Activated CD4-positive, CD25-positive, alpha-beta regulatory T cell treated with anti-CD3 and anti-CD28 coated beads, Interleukin-2, amount 50 U/mL, for 72 hours (primary cell): ENCODE measurements around the gene RTL1.

ENCODE experiments used
- DNase-seq: peaks from one replicate; pipeline ENCODE4 v3.0.0; 2021

RTL1 gene

DNA sequence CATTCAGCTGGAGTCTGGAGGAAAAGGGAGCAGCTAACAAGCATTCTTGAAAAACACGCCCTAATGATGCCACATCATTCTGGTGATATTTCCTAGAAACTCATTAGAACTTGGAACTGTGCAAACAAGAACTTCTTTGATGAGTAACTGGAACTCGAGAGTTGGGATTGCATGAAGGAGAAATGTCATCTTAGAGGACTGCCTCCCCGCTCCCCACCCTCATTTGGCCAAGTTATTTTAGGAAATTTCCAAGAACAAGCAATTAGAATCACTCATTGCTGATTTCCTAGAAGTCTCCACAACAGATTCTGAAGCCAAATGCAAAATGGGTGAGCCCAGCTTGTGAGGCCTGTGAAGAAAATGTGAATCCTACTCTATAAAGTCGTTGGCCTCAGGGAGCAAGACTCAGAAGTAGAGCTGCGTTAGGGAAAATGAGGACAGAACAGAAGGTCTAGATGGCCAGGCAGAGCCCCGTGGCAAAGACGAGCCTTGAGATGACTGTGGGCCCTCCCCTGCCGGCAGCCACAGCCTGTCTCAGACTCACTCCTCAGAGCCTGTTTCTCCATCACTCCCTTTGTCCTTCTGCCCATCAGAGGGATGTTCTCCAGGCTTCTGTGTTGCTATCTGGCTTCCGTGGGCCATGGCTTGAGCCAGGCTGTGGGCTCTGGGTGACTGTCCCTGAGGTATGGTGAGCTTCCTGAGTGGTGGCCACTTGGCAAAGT lies 38.4 kb downstream of the RTL1 start:
- no peak for DNase-seq

DNA sequence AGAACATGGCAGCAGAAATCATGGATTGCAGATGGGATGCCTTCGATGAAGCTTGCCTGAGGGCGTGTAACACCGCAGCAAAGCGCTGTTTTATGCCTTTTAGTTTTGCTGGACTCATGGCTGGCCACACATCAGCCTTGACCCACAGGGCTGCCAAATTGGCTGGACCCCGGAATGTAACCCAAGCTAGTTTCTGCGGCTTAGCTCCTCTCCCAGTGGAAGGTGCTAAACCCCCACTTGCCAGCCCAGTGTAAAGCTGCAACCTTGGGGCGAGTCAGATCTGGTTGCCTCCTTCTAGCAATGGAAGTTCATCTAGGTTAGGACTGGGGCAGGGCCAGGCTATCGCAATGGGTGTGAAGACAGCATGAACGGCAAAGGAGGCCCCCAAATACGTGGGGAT lies 39.3 kb downstream of the RTL1 start:
- DNase-seq, result no peak

DNA sequence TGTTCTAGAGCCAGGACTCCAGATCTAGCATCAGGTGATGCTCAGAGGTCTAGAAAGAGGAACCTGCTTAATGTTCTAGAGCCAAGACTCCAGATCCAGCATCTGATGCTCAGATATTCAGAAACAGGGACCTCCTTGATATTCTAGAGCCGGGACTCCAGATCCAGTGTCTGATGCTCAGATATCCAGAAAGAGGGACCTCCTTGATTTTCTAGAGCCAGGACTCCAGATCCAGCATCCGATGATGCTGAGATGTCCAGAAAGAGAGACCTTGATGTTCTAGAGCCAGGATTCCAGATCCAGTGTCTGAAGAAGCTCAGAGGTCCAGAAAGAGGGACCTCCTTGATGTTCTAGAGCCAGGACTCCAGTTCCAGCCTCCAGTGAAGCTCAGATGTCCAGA lies 40.7 kb downstream of the RTL1 start:
- DNase-seq, result no peak

DNA sequence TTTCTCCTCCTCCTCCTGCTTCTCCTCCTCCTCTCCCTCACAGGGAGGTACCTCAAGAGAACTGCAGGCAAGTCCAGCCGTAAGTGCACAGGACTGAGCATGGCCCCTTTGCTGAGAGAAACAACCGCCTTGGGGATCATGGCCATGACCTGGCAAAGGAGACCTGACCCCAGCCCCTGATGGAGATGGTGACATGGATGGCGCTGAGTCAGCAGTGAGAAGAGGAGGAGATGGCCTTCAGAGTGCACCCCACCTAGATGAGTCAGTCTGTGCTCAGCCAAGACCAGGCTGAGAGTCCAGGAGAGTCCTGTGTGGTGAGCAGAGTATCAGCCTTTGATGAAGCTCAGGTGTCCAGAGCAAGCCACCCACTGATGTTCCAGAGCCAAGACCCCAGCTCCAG lies 41.2 kb downstream of the RTL1 start:
- no peak for DNase-seq

DNA sequence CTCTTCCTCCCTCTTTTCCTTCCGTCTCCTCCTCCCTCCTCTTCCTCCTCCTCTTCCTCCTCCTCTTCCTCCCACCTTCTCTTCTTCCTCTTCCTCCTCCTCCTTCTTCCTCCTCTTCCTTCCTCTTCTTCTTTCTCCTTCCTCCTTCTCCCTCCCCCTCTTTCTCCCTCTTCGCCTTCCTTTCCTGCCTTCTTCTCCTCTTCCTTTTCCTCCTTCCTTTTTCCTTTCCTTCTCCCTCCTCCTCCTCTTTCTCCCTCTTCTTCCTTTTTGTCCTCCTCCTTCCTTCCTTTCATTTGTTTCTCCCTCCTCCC lies 41.6 kb downstream of the RTL1 start:
- no peak for DNase-seq

DNA sequence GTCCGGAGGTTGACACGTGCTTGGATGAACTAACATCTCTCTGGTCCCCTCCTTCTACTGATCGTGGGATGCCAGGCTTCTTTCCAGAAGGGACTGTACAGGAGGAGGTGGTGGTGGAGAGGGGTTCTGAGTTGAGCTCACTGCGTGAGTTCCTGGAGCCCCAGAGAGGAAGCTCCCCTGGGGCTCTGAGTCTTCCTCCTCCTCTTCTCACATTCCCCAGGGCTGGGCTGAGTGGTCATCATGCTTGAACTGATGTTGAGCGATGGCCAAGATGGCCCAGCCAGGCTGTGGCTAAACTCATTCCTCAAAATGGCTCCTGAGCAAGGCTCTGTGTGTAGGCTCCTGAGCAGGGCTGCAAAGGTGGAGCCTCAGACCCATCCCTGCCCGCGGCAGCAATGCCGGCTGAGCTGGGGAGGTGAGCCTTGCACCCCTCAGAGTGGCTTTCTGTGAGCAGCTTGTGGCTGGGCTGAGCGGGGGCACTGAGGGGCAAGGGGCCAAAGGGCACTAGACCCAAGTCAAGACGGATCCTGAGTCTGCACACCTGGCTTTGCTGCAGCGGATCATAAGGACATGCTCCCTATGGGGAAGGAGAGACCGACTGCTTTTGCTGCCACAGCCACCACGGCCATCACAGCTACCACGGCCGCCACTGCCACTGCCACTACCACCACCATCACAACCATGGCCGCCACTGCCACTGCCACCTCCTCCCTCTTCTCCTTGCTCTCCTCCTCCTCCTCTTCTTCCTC lies 42.2 kb downstream of the RTL1 start:
- DNase-seq, result no peak

DNA sequence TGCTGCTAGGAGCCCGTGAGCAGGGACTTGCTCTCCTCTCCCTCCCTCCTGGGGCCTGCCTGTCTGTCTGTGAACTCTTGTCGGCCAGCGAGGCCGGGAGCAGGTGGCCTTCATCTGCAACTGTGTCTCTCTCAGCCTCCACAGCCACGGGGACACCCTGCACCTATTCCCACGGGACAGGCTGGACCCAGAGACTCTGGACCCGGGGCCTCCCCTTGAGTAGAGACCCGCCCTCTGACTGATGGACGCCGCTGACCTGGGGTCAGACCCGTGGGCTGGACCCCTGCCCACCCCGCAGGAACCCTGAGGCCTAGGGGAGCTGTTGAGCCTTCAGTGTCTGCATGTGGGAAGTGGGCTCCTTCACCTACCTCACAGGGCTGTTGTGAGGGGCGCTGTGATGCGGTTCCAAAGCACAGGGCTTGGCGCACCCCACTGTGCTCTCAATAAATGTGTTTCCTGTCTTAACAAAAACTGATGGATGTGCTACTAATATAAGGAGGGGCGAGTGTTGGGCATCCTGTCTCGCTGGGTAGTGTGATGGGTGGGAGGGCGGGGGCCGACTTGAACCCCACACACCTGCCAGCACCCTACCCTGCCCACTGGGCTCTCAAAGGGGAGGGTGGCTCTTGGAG lies 42.9 kb downstream of the RTL1 start:
- DNase-seq, result no peak

DNA sequence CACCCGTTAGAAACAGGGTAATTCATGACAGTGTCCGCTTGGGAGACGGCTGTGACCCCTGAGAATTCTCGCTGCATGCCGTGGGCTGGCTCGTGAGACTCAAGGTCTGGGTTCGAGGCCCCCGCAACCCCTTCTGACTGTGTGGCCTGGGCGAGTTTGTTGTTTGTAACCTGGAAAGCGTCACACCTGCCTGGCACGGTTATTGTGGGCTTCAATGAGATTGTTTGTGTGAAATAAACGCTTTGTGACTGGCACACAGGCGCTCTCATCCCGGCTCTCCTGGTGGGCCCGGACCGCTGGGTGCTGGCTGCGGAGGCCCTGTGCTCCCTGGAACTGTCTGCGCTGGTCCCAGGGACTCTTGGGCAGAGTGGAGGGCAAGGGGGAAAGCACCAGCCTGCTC lies 43.7 kb downstream of the RTL1 start:
- DNase-seq, result no peak

DNA sequence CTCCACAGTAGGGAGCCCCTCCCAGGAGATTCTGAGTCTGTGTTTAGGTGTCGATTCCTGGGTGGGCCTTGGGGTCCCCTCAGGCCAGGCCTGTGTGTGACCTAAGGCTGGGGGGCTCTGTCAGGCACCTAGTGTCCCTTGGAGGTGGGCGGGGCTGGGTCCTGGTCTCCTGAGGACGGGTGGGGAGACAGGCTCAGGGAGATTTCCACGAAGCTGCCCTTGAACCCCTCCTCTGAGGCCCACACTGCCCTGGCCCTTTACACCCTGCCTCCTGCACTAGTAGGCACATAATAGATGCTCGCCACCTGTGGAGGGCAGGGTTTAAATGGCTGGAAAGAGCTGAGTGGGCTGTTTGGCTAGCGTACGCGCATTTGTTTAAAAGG lies 44.7 kb downstream of the RTL1 start:
- no peak for DNase-seq

DNA sequence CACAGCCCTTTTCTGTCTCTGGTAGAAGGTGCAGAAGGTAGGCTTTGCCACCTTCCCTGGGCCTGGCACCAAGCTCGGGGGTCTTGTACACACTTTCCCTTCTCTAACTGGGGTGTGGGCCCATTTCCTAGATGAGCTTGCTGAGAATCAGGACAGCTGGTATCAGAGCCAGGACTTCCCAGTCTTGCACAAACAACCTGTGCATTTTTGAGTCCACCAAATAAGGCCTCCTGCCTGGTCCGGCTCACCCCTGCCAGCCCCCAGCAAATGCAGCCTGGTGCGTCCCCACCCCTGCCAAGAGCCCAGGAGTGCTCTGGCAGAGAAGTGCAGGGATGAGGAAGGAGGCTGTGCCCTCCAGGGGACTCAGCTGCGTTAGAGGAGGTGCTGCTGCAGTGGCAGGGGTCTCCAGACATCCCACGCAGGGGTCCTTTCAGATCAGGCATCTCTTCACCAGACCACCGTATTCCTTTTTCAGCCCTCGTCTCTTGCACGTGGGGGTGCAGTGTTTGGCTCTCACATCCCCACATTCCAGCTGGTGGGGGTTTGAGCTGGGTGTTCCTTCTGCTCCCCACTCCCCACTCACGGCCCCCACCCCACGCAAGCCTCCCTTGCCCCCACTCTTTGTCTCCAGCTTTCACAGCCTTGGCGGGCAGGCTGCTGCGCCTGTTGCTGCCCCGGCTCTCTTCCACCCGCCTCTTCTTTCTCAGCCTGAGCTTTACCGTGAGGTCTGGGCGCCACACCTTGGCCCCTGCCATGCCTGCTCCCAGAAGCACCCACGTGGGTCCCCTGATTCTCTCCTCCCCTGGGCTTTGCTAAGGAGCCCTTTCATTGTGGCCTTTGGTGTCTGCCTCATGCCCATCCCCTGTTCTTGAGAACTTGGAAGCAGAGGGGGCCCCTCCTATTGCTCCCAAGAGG lies 45.3 kb downstream of the RTL1 start:
- no peak for DNase-seq

DNA sequence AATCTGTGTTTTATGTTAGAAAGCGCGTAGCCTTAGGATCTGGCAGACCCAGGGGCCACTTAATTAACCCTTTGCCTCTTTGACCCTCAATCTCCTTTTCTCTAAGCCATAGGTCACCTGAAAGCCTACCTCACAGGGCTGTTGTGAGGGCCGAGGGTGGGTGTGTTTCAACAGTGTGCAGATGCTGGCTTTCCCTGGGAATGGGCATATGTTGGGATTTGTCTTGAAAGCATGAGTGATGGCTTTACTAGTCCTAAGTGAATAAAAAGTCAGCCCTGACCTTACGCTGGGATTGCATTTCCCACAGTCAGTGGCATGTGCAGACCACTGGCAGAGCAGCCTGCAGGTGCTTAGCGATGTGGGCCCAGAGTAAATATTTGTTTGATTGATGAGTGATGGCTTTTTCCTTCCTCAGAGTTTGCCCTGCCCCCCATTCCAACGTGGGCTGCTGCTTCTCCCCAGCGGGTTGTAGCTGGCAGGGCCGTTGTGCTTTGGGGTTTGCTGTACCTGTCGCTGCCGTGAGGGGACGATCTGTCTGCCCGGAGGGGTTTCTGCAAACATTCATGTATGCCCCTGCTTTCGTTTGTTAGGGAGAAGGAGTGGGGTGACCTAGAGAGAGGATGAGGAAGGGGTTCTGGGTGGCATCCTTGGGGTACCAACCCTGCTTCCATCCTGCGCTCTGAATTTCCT lies 46.1 kb downstream of the RTL1 start:
- DNase-seq, result no peak

DNA sequence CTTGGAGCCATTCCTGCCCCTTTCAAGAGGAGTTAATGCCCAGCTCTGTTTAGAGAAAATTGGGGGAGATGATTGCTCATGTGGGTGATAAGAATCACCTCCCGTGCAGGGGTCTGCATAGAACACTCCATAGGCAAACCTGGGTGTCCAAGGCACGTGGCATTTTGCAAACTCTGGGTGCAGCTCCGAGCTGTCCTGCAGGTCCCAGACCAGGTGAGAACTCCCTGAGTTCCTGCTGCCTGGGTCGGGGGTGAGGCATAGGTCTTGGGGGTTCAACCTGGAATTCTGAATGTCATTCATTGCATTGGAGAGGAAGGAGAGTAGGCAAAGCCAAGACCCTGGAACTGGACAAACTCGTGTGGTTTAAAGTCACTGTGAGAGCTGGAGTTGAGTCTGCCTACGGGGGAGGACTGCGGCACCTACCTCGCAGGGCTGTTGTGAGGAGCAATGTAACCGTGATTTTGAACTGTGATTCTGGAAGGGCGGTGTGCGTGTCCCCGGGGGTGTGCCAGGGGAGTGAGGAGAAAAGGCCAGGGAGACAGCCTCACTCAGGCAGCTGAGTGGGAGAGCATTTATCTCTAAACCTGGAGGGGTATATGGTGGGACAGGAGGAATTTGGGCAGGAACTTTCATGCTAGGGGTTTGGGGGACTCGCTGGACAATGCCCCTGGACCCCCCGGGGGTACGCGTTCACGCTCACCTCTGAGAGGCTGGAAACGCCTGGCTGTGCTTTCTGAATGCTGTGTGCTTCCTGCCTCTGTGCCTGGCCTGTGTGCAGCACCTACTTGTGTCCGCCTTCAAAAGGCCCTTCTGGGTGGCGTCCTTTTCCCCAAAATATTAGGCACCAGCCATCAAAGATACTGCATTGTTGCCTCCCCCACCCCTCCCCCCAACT lies 47.2 kb downstream of the RTL1 start:
- DNase-seq, result no peak

DNA sequence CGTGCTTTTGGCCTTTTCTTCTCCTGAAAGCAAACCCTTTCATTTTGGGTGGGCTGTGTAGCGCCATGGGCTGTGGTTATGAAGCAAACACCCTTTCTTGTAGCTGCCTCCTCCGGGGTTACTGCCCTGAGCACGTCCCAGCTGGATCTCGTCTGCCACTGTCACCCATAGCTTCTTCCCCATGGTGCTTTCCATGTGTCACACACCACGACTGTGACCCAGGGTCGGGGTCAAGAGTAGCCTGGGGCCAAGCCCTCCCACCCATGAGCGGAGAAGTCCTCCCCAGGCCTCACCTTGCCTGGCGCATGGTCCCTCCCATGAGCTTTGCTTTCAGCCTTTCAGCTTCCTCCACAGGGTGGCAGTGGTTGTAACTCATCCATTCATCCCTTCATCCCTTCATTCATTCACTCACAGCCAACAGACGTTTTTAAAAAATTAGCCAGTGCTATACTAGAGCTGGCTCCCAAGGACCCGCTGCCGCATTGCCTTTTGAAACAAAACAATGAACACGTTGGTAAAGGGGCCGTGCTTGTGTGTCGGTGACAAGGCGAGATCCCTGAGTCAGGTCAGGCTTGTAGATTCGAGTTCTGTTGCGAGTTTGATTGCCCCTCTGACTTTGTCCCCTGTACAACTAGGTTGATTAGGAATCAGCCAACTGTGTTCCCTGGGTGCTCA lies 48.1 kb downstream of the RTL1 start:
- no peak for DNase-seq

DNA sequence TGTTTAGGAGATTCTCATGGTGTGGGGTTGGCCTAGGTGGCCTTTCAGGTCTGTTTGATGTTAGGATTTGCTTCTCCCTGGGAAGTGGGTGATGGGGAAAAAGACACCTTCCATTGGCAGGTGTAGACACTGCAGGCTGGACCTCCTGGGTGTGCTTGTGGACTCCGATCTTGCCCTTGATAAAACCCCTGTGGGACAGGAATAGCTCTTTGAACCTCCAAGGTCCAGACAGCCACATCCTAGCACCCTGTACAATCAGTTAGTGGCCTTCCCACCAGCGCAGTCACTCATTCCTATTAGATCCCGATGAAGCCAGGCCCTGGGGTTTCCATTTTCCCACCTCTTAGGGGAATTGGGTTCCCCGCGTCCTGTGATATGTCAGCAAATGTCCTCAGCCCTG lies 49.1 kb downstream of the RTL1 start:
- DNase-seq, result no peak

DNA sequence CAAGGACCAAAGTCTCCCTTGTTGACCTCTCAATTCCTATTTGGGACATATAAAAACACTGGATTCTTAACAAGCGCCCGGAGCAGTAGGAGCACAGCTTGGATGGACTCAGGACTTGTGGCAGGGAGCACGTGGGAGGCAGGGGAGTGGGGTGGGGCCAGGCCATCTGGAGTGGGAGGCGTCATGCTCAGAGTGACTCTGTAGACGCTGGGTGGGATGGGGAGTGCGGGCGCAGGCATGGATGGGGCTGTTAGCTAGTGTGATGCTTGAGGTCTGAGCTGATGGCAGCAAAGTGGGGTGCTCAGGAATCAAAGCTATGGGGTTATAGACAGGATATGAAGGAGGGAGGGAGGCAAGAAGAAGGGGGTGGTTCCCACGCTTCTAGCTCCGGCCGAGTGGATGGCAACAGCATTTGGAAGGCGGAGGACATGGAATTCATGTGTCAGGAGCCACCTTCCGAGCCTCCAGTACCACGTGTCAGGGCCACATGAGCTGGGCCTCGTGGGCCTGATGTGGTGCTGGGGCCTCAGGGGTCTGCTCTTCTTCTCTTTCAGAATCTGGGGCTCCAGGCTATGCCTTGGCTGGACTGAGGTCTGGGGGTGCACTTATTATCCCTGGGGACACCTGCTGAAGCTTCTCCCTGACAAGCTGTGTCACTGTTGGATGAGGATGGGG lies 51.4 kb downstream of the RTL1 start:
- DNase-seq, result no peak

DNA sequence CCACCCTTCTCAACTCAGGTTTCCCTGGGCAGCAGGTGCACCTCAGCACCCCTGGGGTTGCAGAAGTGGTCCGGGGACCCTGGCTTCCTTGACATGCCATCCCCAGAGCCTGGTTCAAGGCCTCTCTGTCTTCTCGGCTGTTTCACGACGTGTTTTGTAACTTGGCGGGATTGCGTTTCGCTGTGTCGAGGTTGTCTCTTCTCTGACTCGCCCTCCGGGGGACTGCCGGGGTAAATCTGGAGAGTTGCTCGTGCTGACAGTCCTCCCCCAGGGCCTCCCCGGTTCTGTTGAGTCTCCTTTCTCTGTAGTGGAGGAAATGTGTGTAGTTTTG lies 52.0 kb downstream of the RTL1 start:
- DNase-seq, result no peak

DNA sequence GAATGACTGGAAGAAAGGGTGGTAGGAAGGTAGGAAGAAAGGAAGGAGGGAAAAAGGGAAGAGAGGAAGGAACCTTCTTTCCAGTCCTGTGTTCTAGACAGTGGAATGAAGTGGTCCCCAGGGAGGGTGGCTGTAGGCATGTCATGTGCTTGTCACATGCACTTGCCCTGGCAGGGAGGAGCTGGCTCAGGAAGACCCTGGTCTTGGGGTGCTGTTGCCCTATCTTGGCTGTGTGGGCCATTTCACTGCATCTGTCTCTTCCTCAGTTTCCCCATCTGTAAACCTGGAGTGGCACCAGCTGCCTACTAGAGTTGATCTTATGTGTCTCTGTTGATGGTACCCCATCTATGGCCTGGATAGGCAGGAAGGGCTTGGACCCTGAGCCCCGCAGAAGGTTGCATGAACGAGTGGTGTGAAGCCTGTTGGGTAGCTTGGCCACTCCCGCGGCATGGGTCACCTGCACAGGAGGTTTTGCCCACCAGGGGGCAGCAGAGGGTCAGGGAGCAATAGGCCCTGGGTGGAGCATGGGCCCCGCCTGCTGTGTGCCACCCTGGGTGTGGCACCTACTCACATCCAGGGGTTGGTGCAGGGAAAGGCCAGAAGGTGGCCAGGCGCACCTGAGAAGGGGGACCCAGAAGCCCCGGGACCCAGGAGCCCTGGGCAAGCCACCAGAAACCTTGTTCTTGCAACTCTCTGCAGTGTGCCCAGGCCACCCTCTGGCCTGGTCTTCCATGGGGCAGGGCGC lies 52.5 kb downstream of the RTL1 start:
- DNase-seq, result peak; percentile 89

DNA sequence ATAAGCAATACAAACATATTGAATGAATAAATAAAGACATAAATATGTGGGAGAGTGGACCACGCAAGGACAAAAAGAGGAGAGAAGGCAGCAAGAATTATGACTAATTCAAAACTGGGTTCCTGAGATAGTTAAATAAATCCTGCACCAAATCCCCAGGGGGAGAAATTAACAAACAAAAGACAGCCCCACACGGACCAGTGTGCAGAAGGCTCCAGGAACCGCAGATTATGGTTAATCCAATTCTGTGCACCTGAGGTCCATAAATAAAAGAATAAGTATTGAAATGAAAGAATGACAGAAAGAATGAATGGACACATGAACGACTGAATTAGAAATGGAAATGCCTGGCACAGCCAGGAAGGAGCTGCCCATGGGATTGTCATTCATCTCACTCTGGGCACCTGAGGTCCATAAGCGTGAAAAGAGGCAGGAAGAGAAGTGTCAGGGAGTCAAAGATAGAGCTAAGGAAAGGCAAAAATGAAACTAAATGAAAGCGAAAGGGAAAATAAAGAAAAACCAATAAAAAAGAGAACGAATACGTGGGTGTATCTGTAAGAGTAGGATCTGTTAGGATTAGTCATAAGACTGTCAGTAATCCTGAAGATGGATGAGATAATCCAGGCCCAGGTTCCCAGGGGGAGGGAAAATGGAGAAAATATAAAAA lies 54.3 kb downstream of the RTL1 start:
- no peak for DNase-seq

DNA sequence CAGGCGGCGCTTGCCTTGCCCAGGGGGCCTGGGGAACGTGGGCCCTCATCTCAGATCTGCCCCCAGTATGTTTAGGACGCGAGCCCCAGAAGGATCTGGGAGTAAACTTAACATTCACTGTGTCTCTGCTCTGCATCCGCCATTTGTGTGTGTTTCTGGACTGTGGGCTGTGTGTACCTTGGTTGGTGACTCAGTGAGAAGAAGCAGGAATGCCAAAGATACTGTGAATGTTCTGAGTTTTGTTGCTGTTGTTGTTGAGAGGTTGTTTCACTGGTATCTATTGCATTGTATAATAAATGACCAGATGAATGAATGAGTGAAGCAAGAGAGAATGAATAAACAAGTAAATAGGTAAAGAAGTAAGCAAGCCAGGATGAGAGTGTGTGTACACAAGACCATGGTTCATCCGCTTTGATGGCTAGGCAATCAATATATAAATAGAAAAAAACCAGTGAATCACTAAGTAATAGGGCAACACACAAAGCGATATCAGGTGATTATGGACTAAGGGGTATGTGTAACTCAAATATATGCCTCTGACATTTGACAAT lies 57.1 kb downstream of the RTL1 start:
- no peak for DNase-seq
